HL-60/S4 (cell line): ENCODE results near the gene MIXL1.
"Not testable (repeated sequence)": the region's sequence is repeated elsewhere in the genome, so short reads cannot be mapped to it uniquely, and the experiment has no call there.

ENCODE experiments used
- in situ Hi-C: fragments of 300-500 bp; cut with MboI; formaldehyde crosslinking; loops from 2 replicates; pipeline ENCODE4 v1.14.3; 2022; ENCODE audit warnings: low sequenced_read_pairs

Gene MIXL1

GRCh38 chr1:226223157-226223785 is at the start of gene MIXL1:
Gene MIXL1 (plus strand): TSS chr1:226223664. CDS start chr1:226223682, 18 bp downstream.
- in situ Hi-C loops = no loop called here

DNA sequence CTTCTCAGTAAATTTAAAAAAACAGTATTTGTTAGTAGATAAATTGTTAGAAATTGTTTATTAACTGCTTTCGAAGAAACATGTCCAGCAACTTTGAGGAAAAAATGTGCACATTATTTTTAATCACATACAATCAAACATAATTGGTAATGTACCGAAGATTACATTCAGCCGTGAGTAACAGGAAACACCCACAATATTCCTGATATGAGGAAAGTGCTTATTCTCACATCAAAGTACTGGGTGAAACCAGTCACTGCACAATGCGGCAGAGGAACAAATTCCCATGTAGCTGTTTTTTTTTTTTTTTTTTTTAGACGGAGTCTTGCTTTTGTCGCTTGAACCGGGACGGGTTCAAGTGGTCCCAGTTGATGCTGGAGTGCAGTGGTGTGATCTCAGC is 46.6 kb upstream of the MIXL1 start:
- in situ Hi-C loops = no loop called here

DNA sequence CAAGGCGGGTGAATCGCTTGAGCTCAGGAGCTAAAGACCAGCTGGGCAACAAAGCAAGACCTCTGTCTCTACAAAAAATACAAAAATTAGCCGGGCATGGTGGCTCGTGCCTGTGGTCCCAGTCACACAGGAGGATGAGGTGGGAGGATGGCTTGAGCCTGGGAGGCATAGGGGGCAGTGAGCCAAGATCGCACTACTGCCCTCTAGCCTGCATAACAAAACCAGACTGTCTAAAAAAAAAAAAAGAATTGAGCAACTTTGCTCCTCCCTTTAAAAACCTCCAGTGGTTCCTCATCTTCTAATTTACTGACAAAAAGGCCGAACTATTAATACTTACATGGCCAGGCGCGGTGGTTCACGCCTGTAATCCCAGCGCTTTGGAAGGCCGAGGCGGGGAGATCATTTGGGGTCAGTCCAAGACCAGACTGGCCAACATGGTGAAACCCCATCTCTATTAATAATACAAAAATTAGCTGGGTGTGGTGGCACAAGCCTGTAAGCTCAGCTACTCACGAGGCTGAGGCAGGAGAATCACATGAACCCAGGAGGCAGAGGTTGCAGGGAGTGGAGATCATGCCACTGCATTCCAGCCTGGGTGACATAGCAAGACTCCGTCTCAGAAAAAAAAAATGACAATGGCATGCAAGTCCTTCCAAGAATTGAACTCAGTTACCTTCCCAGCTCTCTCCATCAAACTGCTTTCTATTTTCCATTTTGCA is 41.3 kb upstream of the MIXL1 start:
- in situ Hi-C loops = no loop called here

DNA sequence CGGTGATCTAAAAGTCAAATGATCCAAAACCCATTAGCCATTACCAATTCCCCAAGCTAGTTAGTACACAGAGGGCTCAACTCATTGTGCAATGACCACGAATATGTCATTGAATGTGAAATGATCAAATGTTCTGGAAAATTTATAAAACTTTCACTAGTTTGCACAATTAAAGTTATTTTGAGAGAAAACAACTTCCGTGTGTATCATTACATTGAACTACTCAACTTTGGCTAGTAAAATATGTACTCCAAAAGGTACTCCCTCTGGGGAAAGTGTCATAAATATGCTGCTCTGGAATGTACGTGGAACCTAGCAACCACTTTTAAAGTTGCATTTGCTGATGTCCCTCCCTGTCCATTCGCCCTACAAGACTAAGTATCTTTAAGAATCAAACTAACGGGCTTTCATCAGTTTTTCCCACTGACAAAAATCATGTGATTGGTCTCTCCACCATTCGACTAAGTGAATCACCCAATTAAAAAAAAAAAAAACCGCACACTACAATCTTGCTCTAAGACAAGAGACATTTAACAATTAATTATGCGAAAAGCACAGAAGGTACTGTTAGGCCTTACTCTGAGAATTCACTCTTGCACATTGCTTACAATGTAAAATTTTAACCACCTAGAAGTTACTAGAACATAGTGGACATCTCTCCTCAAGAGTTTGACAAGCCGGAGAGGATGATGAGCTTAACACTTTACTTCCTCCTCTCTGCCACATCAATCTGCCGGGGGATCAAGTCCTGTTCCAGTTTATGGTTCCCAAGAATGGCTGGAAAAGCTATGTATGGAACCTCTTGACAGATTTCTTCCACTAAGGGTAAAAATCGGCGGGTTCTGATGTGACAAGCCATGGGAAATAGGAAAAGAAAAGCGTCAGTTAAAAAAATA is 38.1 kb upstream of the MIXL1 start:
- in situ Hi-C loops = no loop called here

DNA sequence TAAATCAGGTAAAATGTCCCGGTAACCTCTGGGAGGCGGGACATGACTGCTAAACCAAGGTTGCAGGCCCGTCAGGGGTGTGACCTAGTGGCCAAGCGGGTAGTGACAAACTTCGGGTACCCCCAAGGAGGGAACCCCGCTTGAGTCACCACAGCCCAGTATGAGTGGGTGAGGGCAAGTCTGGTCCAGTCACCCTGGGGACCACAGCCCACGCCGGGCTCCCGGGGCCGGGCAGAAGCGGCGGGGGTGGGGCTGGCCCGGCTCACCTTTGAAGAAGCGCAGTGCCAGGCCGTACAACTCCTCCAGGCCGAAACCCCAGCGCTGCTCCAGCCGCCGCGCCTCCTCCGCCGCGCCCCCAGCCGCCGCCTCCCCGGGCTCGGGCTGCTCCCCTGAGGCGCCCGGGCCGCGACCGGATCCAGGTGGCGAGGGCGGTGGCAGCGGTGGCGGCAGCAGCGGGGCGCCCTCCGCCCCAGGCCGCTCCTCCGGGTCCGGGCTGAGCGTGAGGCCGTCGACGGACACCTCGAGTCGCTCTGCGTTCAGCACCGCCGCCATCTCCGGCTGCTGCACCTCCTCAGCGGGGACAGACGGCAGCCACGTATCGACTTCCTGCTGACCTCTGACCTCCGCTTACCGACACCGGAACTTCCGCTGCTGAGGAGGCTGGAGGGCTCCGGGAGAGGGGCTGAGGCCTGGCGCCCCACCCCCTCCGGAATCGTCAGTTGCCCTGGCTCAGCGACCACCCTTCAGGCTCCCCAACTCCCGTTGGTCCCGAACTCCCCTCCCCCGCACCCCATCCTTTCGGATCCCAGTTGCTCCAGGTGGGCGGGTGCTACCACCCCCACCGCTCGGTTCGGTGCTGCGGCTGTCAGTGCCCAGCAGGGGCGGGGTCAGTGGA is 37.1 kb upstream of the MIXL1 start, which contains the start of gene ACBD3:
TSS of gene ACBD3 (minus strand) at position 618 of the 895 bp plus-strand sequence. CDS start at position 552, 66 bp downstream.
- in situ Hi-C loops = no loop called here

DNA sequence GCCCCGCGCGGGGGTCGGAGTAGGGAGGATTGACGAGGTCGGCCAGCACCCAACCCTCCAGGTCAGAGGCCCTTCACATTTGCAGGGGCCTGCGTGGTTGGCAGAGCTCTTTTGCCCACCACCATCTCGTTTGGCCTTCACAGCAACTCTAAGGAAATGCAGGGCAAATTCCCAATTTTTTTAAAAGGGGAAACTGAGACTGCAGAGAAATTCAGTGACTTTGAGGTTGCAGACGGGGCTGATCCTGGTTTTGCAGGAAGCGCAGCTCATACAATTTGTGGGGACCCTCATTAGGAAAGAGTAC is 36.5 kb upstream of the MIXL1 start:
- in situ Hi-C loops = no loop called here

GRCh38 chr1:226187380-226187779 is 36.1 kb upstream of the MIXL1 start:
- in situ Hi-C loops = no loop called here

DNA sequence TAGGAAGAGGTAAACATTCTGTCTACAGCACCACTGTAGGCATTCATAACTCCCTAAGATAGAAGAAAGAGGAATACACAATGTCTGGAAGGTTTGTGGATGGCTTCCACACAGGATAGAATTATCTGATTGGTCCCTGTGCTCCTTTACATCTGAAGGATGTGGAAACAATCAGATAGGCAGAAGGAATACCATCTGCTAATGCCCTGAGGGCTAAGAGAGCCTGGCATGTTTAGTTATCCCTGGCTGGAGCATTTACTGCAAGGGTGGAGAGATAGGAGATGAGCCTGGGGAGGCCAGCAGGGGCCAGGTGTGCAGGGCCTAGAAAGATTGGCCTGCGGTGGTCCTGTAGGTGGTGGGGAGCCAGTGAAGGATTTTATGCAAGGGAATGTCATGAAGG is 28.3 kb upstream of the MIXL1 start:
- in situ Hi-C loops = loop anchor here (10.0 kb wide), 1 partner anchor 60 kb away; no protein-coding TSS in a partner anchor

- in situ Hi-C loops = loop anchor here (10.0 kb wide), 1 partner anchor 65 kb away; no protein-coding TSS in a partner anchor
Measured at GRCh38 chr1:226199971-226200370, 23.5 kb upstream of the MIXL1 start.

DNA sequence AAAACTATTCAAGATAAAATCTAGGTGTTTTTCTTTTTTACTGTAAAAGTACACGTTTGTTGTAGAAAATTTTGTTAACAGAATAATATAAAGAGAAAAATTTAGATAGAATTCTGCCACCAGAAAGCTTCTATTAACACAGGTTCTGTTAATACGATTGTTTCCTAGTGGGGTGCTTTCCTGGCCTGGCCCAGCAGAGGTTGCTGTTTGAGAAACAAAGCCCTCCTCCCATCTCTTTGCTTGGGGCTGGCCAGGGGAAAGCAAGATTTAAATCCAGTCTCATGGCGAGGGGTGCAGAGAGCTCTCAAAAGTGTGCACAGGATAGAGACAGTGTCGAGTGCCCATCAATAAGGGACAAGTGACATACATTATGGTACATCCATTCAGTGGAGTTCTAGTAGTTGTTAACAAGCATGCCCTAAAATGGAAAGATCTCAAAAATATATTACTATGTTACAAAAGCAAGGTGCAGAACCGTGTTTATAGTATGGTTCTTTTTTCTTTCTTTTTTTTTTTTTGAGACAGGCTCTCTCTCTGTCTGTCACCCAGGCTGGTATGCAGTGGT is 22.4 kb upstream of the MIXL1 start:
- in situ Hi-C loops = no loop called here

DNA sequence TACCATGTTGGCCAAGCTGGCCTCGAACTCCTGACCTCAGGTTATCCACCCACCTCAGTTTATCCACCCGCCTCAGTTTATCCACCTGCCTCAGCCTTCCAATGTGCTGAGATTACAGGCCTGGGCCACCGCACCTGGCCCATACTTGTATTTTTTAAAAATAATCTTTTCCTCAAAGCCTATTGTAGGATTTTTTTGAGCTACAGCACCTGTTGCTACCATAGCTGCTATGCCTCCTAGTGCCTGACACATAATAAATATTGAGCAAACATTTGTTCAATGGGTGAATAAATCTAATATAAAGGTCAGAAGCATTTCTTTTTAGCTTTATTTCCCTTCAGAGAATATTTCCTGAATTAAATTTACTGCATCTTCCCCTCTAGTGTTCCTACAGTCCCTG is 21.2 kb upstream of the MIXL1 start:
- in situ Hi-C loops = no loop called here

DNA sequence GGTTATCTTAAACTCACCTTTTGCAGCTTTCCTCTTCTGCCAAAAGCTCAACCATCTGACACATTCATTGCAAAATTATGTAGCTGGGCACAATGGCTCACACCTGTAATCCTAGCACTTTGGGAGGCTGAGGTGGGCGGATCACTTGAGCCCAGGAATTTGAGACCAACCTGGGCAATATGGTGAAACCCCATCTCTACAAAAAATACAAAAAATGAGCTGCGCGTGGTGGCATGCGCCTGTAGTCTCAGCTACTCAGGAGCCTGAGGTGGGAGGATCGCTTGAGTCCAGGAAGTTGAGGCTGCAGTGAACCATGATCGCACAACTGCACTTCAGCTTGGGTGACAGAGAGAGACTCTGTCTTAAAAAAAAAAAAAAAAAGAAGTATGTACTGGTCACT is 20.8 kb upstream of the MIXL1 start:
- in situ Hi-C loops = not testable (repeated sequence)

DNA sequence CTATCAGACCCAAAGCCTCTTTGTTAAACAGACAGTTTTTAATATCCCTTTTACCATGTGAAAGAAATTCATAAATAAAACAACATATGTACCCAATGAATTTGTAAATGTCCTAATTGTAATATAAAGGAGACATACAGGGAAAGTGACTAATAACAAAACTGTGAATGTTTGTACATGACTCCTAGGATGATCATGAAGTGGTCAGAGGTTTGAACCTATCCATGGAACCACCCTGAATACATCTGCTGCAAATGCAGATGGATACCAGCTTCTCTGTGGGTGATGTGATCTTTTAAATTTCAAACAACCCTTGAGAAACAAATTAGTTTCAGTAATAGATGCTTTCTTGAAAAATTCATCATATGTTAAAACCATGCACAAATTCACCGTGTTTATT is 20.2 kb upstream of the MIXL1 start:
- in situ Hi-C loops = no loop called here

GRCh38 chr1:226203655-226204054 is 19.8 kb upstream of the MIXL1 start:
- in situ Hi-C loops = no loop called here

DNA sequence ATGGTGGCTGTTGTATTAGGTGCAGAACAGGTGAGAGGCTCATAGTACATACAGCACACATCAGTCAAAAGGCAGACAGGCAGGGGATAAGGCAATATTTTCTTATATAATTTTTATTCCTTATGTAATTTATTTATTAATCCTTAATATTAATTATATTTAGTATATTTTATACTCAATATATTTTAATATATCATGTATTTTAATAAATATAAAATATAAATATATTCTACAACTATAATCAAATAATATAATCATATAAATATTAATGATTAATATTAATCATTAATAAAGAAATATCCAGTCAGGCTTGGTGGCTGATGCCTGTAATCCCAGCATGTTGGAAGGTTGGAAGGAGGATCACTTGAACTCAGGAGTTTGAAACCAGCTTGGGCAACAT is 19.3 kb upstream of the MIXL1 start:
- in situ Hi-C loops = no loop called here

- in situ Hi-C loops = no loop called here
Measured at GRCh38 chr1:226207048-226207447, 16.4 kb upstream of the MIXL1 start.

DNA sequence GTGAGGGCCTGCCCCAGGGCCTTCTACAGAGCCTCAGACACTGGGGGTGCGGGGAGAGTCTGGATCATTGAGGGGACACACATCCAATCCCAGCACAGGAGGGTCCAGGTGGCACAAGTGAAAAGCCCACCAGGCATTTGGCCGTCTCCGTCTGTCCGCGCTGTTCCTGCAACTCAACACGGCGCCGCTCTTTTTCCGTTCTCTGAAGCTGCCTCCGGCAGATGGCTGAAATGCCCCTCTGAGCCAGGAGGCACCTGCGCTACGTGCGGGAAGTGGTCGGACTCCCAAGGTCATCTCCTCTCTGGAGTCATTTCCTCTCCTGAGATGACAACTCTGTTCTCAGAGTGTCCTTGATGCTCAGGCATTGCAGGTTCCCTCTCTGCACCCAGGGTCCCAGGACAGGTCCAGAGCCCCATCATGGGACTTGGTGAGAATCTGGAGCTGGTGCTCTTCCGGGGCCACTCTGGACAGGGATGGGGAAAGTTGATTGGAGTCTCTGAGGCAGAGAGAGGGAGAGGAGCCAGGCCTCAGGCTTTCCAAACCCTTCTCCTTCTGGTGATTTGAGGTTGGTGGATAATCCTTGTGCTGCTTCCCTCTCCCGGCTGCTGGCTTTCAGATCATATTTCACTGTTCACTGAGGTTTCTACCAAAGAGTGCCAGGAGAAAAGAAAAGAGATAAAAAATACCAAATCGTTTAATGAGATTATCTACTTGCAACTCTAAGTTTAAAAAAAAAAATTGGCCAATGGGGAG is 14.0 kb upstream of the MIXL1 start:
- in situ Hi-C loops = no loop called here

DNA sequence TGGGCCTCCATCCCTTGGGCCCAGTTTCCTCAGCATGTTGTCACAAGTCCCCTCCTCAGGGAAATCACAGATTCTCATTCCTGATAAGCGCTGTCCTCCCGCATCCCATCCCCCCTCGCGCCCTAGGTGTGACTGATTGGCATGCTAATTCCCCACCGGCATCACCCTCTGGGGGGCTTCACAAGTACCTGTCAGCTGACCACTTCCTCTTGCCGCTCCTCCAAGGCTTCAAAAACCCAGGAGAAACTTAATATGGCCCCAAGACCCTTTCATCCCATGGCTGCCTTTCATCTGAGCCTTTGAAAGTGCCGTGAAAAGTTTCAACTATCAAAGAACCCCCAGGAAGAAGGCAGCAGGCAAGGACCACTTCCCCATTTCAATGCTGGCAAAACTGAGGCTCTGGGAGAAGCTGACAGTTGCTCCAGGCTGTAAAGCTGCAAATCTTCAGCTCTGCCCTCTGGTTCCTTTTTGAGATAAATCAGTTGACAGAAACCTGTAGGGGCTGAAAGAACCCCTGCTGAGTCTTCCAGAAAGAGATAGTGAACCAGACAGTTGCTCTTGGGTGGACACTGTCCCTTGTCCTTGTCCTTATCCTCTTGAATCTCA is 12.8 kb upstream of the MIXL1 start:
- in situ Hi-C loops = no loop called here

DNA sequence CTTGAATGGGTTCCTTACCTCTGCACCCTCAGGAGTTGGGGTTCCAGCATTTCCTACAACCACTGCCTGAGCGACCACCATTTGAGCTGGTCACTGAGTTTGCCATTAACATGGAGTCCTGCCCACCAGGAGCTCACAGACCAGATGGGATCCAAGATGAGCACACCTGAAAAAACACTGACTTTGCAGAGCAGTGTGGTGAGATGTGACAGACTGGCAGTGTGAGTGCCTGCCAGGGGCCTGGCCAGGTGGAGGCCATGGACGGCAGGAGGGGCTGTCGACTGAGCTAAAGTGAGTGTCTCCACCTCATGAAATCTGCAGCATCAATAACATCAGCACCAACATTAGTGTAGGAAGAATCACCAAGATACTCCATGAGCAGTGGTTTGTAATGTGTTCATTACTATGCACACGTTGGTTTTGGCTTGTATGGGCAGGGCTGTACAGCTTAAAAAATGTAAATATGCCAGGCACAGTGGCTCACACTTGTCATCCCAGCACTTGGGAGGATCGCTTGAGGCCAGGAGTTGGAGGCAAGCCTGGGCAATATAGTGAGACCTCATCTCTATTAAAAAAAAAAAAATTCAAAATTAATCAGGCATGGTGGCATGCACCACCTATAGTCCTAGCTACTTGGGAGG is 12.2 kb upstream of the MIXL1 start:
- in situ Hi-C loops = no loop called here
